ENCODE data around the gene ARHGDIA.

- no peak for TF ChIP-seq CTCF (conservative IDR thresholded peaks at IDR 0.05; ENCODE audit: low read length)
- no peak for TF ChIP-seq EZH2phosphoT487 (IDR thresholded peaks at IDR 0.05; ENCODE audit: borderline replicate concordance, low read depth, low read length)
Measured at GRCh38 chr17:81899514-81900166, 28.5 kb upstream of the ARHGDIA start.
